Transverse colon (tissue), 4 donors: ENCODE measurements around the gene TENM4. TPM values are rescaled to one million over a fixed set of nuclear protein-coding genes. Genes with fewer than 3 reads are reported as not detected.

Source experiments
- DNase-seq: peaks from one replicate; pipeline ENCODE4 v3.0.0-alpha.2; 2019
- H3K27ac ChIP-seq, 4 donors: fragments of 200-600 bp; sonication (generic); 2 replicates each; pipeline ENCODE4 v1.5.1; 2016 to 2018; ENCODE audit warnings: inconsistent platforms in 4 of 4
- H3K27me3 ChIP-seq: fragments of 200-600 bp; sonication (generic); 2 replicates; pipeline ENCODE4 v1.5.1; 2017; ENCODE audit warnings: inconsistent platforms
- H3K36me3 ChIP-seq, 4 donors: fragments of 200-600 bp; sonication (generic); 2 replicates each; pipeline ENCODE4 v1.5.1; 2017 to 2019; ENCODE audit warnings: inconsistent platforms in 4 of 4
- H3K4me1 ChIP-seq, 4 donors: fragments of 200-600 bp; sonication (generic); 2 replicates each; pipeline ENCODE4 v1.5.1; 2017 to 2020; ENCODE audit warnings: inconsistent platforms in 4 of 4
- H3K4me3 ChIP-seq, 4 donors: fragments of 200-600 bp; sonication (generic); 1 replicate in 1 of 4; 2 replicates in 3 of 4; pipeline versions ENCODE4 v1.5.1 to v1.6.1; 2017 to 2019; ENCODE audit warnings: inconsistent platforms in 4 of 4
- H3K9me3 ChIP-seq, 2 donors: fragments of 200-600 bp; sonication (generic); 2 replicates each; pipeline ENCODE4 v1.5.1; 2017 to 2019; ENCODE audit warnings: inconsistent platforms in 2 of 2
- CTCF ChIP-seq, 5 experiments: fragments of 200-600 bp in 3 of 5; fragments of 450-650 bp in 2 of 5; sonication (generic) in 3 of 5; IDR thresholded peaks; 1 replicate in 2 of 5; 2 replicates in 3 of 5; pipeline ENCODE4 v1.5.1; 2016 to 2017; ENCODE audit warnings: antibody characterized with exemption in 5 of 5, inconsistent platforms in 3 of 5, mild to moderate bottlenecking in 2 of 5, moderate library complexity in 1 of 5
- EP300 ChIP-seq: sonication (generic); formaldehyde crosslinking; IDR thresholded peaks from one replicate; pipeline ENCODE4 v1.6.1; 2017; ENCODE audit warnings: antibody characterized with exemption, low read depth
- POLR2A ChIP-seq: fragments of 450-650 bp; IDR thresholded peaks from one replicate; pipeline ENCODE4 v1.6.1; 2016; ENCODE audit warnings: antibody characterized with exemption, mild to moderate bottlenecking, moderate library complexity
- POLR2AphosphoS5 ChIP-seq, 3 donors: sonication (generic); formaldehyde crosslinking; IDR thresholded peaks; one replicate each; pipeline ENCODE4 v1.6.1; 2016; ENCODE audit warnings: antibody characterized with exemption in 3 of 3
- WGBS, 2 donors: methylation state at CpG; one replicate each; pipeline ENCODE4 v1.1.5; 2018; ENCODE audit warnings: low coverage in 1 of 2; 5-methylcytosine and 5-hydroxymethylcytosine counted together
- in situ Hi-C, 4 donors: fragments of 200-750 bp; cut with MboI; loops; one replicate each; pipeline versions ENCODE4 v1.15.0 to v1.15.1; 2017; ENCODE audit warnings: low sequenced_read_pairs in 3 of 4, low pct_ligation_motif_present in 1 of 4, low pct_unique_long_range_greater_than_20kb in 1 of 4
- intact Hi-C: fragments of 100-400 bp; cut with DNase I; formaldehyde crosslinking; loops from one replicate; pipeline ENCODE4 v1.15.1; 2023; ENCODE audit warnings: low total_unique reads
- total RNA-seq, 4 donors: library from RNA; depleted of rRNA; stranded (reverse); fragments of >200 nt; gene quantifications; one replicate each; pipeline ENCODE4 v1.1.0, GENCODE V29; 2016

TENM4 gene
- total RNA-seq, 4 donors from 2014 or later: 0.14 to 0.79 (median 0.39) TPM

- intact Hi-C loops (no loop called here), in situ Hi-C loops (no loop called here)
- DNase-seq: no peak
- Histone ChIP-seq H3K9me3 (no peaks in the 10 kb centered on the region), H3K27me3 (no peaks in the 10 kb centered on the region), H3K4me1 (peaks cover 0 to 15% (median 0%) of the 10 kb centered on the region in 4 donors), H3K36me3 (no peaks in the 10 kb centered on the region), H3K4me3 (no peak overlapping the region), H3K27ac (no peak overlapping the region)
- TF ChIP-seq EP300 (no peak), CTCF (IDR thresholded peaks at IDR 0.05) (no peak), POLR2AphosphoS5 (IDR thresholded peaks at IDR 0.05) (no peak), POLR2A (no peak)
- WGBS, 2 donors: 76% methylated on average over 3 of the region's 3 CpGs; no CpG with 5 or more reads in 1 of the 2 donors
Observed at GRCh38 chr11:79414041-79414440, 26.8 kb downstream of the TENM4 start.

- in situ Hi-C loops: no loop called here
Observed at GRCh38 chr11:79413268-79413667, 27.6 kb downstream of the TENM4 start.

GRCh38 chr11:79412761-79413160 lies 28.1 kb downstream of the TENM4 start:
- TF ChIP-seq POLR2AphosphoS5 (IDR thresholded peaks at IDR 0.05): no peak
- no peak for TF ChIP-seq POLR2A
- TF ChIP-seq CTCF (IDR thresholded peaks at IDR 0.05): no peak
- TF ChIP-seq EP300: no peak
- 91 to 100% methylated on average over 1 of the region's 1 CpG for WGBS, 2 donors
- Histone ChIP-seq H3K4me3 (no peak overlapping the region), H3K27me3 (no peaks in the 10 kb centered on the region), H3K4me1 (peaks cover 0 to 15% (median 0%) of the 10 kb centered on the region in 4 donors), H3K27ac (no peak overlapping the region), H3K36me3 (no peaks in the 10 kb centered on the region), H3K9me3 (no peaks in the 10 kb centered on the region)
- no peak for DNase-seq
- in situ Hi-C loops (no loop called here), intact Hi-C loops (no loop called here)

More at GRCh38 chr11:79413268-79413667, 27.6 kb downstream of the TENM4 start:
- intact Hi-C loops: no loop called here
- Histone ChIP-seq H3K9me3 (no peaks in the 10 kb centered on the region), H3K27me3 (no peaks in the 10 kb centered on the region), H3K36me3 (no peaks in the 10 kb centered on the region), H3K4me1 (peaks cover 0 to 15% (median 0%) of the 10 kb centered on the region in 4 donors), H3K27ac (no peak overlapping the region), H3K4me3 (no peak overlapping the region)
- WGBS, 2 donors: 14% methylated on average over 4 of the region's 4 CpGs; no CpG with 5 or more reads in 1 of the 2 donors
- DNase-seq: peak; percentile 57
- TF ChIP-seq CTCF (IDR thresholded peaks at IDR 0.05) (no peak), POLR2AphosphoS5 (IDR thresholded peaks at IDR 0.05) (no peak), EP300 (no peak), POLR2A (no peak)

- no peaks in the 10 kb centered on the region for H3K9me3 ChIP-seq
- intact Hi-C loops: no loop called here
- WGBS, 2 donors: 95 to 100% methylated on average over 4 to 6 of the region's 6 CpGs
Observed at GRCh38 chr11:79409330-79409729, 31.5 kb downstream of the TENM4 start.

More at GRCh38 chr11:79409330-79409729, 31.5 kb downstream of the TENM4 start:
- Histone ChIP-seq H3K27me3 (no peaks in the 10 kb centered on the region), H3K27ac (no peak overlapping the region), H3K4me1 (peaks cover 0 to 10% (median 0%) of the 10 kb centered on the region in 4 donors), H3K4me3 (no peak overlapping the region), H3K36me3 (no peaks in the 10 kb centered on the region)
- TF ChIP-seq POLR2AphosphoS5 (IDR thresholded peaks at IDR 0.05): no peak
- TF ChIP-seq CTCF (IDR thresholded peaks at IDR 0.05): no peak
- DNase-seq: no peak
- in situ Hi-C loops: no loop called here
